SK-N-SH (cell line): Measurements from ENCODE around the gene ABCC3. TPM values are rescaled to one million over a fixed set of nuclear protein-coding genes. Genes with fewer than 3 reads are reported as not detected.

Experiments
- CTCF ChIA-PET: fragments of 300-600, 350-600 bp; formaldehyde crosslinking; extraction: SDS; loops from one replicate; lab custom pipeline; 2021; lab: Yijun Ruan, JAX
- POLR2A ChIA-PET: fragments of 350-600 bp; sonication (Branson Sonifier 250); formaldehyde crosslinking; extraction: SDS; loops from one replicate; lab custom pipeline; 2020; ENCODE audit warnings: antibody characterized with exemption, inconsistent platforms; lab: Yijun Ruan, JAX
- DNase-seq: peaks from one replicate; pipeline ENCODE4 v3.0.0; 2012
- H2AFZ ChIP-seq: fragments of 200-600 bp; sonication (generic); 2 replicates; pipeline ENCODE4 v1.8.1; 2016; ENCODE audit warnings: antibody characterized with exemption, mild to moderate bottlenecking, low read depth
- H3F3A ChIP-seq: fragments of 200-600 bp; sonication (generic); replicated peaks from 2 replicates; pipeline ENCODE3; 2016; ENCODE audit warnings: antibody characterized with exemption, mild to moderate bottlenecking; ENCODE audit not compliant: insufficient read depth
- H3K27ac ChIP-seq, 2 experiments: fragments of 200-500 bp in 1 of 2; fragments of 200-600 bp in 1 of 2; sonication (Bioruptor generic) in 1 of 2; sonication (generic), shearing (Covaris generic) in 1 of 2; 2 replicates each; pipeline versions ENCODE4 v1.5.1 to v1.6.1; 2014 to 2016; ENCODE audit warnings: low read depth in 2 of 2, inconsistent platforms in 1 of 2, low read length in 1 of 2, mild to moderate bottlenecking in 1 of 2, mixed read lengths in 1 of 2
- H3K27me3 ChIP-seq: fragments of 200-600 bp; sonication (generic), shearing (Covaris generic); 2 replicates; pipeline ENCODE4 v1.6.1; 2016; ENCODE audit warnings: mixed run types; ENCODE audit not compliant: insufficient read depth
- H3K36me3 ChIP-seq, 2 experiments: fragments of 200-500 bp in 1 of 2; fragments of 200-600 bp in 1 of 2; sonication (Bioruptor generic) in 1 of 2; sonication (generic) in 1 of 2; replicated peaks in 1 of 2; 2 replicates each; pipeline versions ENCODE3 to v1.5.1; 2014 to 2016; ENCODE audit warnings: low read length in 1 of 2, mild to moderate bottlenecking in 1 of 2; ENCODE audit not compliant: insufficient read depth in 2 of 2, control insufficient read depth in 1 of 2
- H3K4me1 ChIP-seq, 2 experiments: fragments of 200-500 bp in 1 of 2; fragments of 200-600 bp in 1 of 2; sonication (Bioruptor generic) in 1 of 2; sonication (generic), shearing (Covaris generic) in 1 of 2; 2 replicates each; pipeline versions ENCODE4 v1.5.1 to v1.6.1; 2014 to 2016; ENCODE audit warnings: low read depth in 1 of 2, low read length in 1 of 2, mixed run types in 1 of 2; ENCODE audit not compliant: insufficient read depth in 2 of 2, control insufficient read depth in 1 of 2
- H3K4me2 ChIP-seq: fragments of 200-600 bp; sonication (generic), shearing (Covaris generic); 2 replicates; pipeline ENCODE4 v1.6.1; 2017; ENCODE audit warnings: mixed run types
- H3K4me3 ChIP-seq, 2 experiments: fragments of 200-500 bp in 1 of 2; fragments of 200-600 bp in 1 of 2; sonication (Bioruptor generic) in 1 of 2; sonication (generic), shearing (Covaris generic) in 1 of 2; 2 replicates each; pipeline versions ENCODE4 v1.5.1 to v1.8.1; 2014 to 2016; ENCODE audit warnings: low read depth in 2 of 2, inconsistent platforms in 1 of 2, low read length in 1 of 2, mild to moderate bottlenecking in 1 of 2, mixed read lengths in 1 of 2, moderate library complexity in 1 of 2
- H3K79me2 ChIP-seq: fragments of 200-600 bp; sonication (generic); 2 replicates; pipeline ENCODE4 v1.8.1; 2017; ENCODE audit warnings: mild to moderate bottlenecking; ENCODE audit not compliant: insufficient read depth
- H3K9ac ChIP-seq: fragments of 200-600 bp; sonication (generic); 2 replicates; pipeline ENCODE4 v1.6.1; 2017; ENCODE audit warnings: mixed run types
- H3K9me2 ChIP-seq: fragments of 200-600 bp; sonication (generic); 2 replicates; pipeline ENCODE4 v1.6.1; 2017; ENCODE audit warnings: mixed run types
- H3K9me3 ChIP-seq: fragments of 200-600 bp; sonication (generic); 2 replicates; pipeline ENCODE4 v1.6.1; 2017; ENCODE audit warnings: mixed run types, mild to moderate bottlenecking, moderate library complexity
- H4K20me1 ChIP-seq: fragments of 200-600 bp; sonication (generic); 2 replicates; pipeline ENCODE4 v1.6.1; 2017; ENCODE audit warnings: mild to moderate bottlenecking, mixed run types; ENCODE audit not compliant: insufficient read depth
- CHD2 ChIP-seq: fragments of 150-350 bp; IDR thresholded peaks from 2 replicates; pipeline ENCODE4 v1.6.1; 2018; ENCODE audit warnings: low read length; ENCODE audit not compliant: partially characterized antibody
- EZH2phosphoT487 ChIP-seq: fragments of 200-600 bp; sonication (generic); IDR thresholded peaks from 2 replicates; pipeline ENCODE4 v1.6.1; 2017; ENCODE audit warnings: low read depth, mixed run types, mild to moderate bottlenecking, antibody characterized with exemption, moderate library complexity, borderline replicate concordance
- FOSL2 ChIP-seq: IDR thresholded peaks from 2 replicates; pipeline ENCODE4 v1.4.0; 2012; ENCODE audit warnings: low read depth, mild to moderate bottlenecking, moderate library complexity, borderline replicate concordance
- GABPA ChIP-seq: IDR thresholded peaks from 2 replicates; pipeline ENCODE4 v1.4.0; 2012; ENCODE audit warnings: low read depth, mild to moderate bottlenecking
- GATA2 ChIP-seq: sonication (generic); formaldehyde crosslinking; IDR thresholded peaks from 2 replicates; pipeline ENCODE4 v1.5.0; 2020; ENCODE audit warnings: mild to moderate bottlenecking, missing genetic modification reagents
- JUND ChIP-seq: IDR thresholded peaks from 2 replicates; pipeline ENCODE4 v1.4.0; 2012
- NFIC ChIP-seq: IDR thresholded peaks from 2 replicates; pipeline ENCODE4 v1.4.0; 2012; ENCODE audit warnings: borderline replicate concordance
- NRF1 ChIP-seq: IDR thresholded peaks from 2 replicates; pipeline ENCODE4 v1.6.1; 2012; ENCODE audit warnings: low read depth, mild to moderate bottlenecking, low read length
- RAD21 ChIP-seq: IDR thresholded peaks from 2 replicates; pipeline ENCODE4 v1.6.1; 2012; ENCODE audit warnings: mild to moderate bottlenecking, low read length
- RFX5 ChIP-seq: IDR thresholded peaks from 2 replicates; pipeline ENCODE4 v1.6.1; 2012; ENCODE audit warnings: mild to moderate bottlenecking, improper control_type of control experiment, low read length
- RXRA ChIP-seq: IDR thresholded peaks from 2 replicates; pipeline ENCODE4 v1.4.0; 2012; ENCODE audit warnings: low read depth, mild to moderate bottlenecking, borderline replicate concordance
- SIN3A ChIP-seq: IDR thresholded peaks from 2 replicates; pipeline ENCODE4 v1.6.1; 2012; ENCODE audit warnings: low read depth, mild to moderate bottlenecking, low read length, moderate library complexity, borderline replicate concordance
- TAF1 ChIP-seq: IDR thresholded peaks from 2 replicates; pipeline ENCODE4 v1.6.1; 2012; ENCODE audit warnings: low read depth, mild to moderate bottlenecking, low read length, moderate library complexity, borderline replicate concordance
- TEAD4 ChIP-seq: IDR thresholded peaks from 2 replicates; pipeline ENCODE4 v1.4.0; 2012; ENCODE audit warnings: mild to moderate bottlenecking, borderline replicate concordance; ENCODE audit not compliant: insufficient read depth
- YY1 ChIP-seq: IDR thresholded peaks from 2 replicates; pipeline ENCODE4 v1.4.0; 2012; ENCODE audit warnings: low read depth, mild to moderate bottlenecking
- WGBS: methylation state at CpG from one replicate; pipeline ENCODE4 v1.1.6; 2017; ENCODE audit warnings: low lambda C conversion rate; 5-methylcytosine and 5-hydroxymethylcytosine counted together
- polyA plus RNA-seq, 3 experiments: library from polyadenylated mRNA; depleted of rRNA; stranded (reverse); fragments of >200 nt; gene quantifications; 2 replicates each; pipeline ENCODE4 v1.2.3, GENCODE V29; 2012
- TF ChIP-seq, protein P1 (sequence below): IDR thresholded peaks from 2 replicates; pipeline ENCODE4; 2012
- TF ChIP-seq, protein P2 (sequence below): fragments of 200-600 bp; sonication (generic); IDR thresholded peaks from 2 replicates; pipeline ENCODE4 v1.6.1; 2017; ENCODE audit warnings: antibody characterized with exemption, mild to moderate bottlenecking, moderate library complexity
- TF ChIP-seq, protein P3 (sequence below): IDR thresholded peaks from 2 replicates; pipeline ENCODE4 v1.4.0; 2012; ENCODE audit warnings: low read depth, borderline replicate concordance
- TF ChIP-seq, protein P4 (sequence below): IDR thresholded peaks from 2 replicates; pipeline ENCODE4 v1.6.1; 2012; ENCODE audit warnings: mild to moderate bottlenecking, low read depth, low read length, moderate library complexity

Gene ABCC3
- polyA plus RNA-seq, 1 of the 3 experiments (the other 2 are of a cell fraction): 185 TPM

DNA sequence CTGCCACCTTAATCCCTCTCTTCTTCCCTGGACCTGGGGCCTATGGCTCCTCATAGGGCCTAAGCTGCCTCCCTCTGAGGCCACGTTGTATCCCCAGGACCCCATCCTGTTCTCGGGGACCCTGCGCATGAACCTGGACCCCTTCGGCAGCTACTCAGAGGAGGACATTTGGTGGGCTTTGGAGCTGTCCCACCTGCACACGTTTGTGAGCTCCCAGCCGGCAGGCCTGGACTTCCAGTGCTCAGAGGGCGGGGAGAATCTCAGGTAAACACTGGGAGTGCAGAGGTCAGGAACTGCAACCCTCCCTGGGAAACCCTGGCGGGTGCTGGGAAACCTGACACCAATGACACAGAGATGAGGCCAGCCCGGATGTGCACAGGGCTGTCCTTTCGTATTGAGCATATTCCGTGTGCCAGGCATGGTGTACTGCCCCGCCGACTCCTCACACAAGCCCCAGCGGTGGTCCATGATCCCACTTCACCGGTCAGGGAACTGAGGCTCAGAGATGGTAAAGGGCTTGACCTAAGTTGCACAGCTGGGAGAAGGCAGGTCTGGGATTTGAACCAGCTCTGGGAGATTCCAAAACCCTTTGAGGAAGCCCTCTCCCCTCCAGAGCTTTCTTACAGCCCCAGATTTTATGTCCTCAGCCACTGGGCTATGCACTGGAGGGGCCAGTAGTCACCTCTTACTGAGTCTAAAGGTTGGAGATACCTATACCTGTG, 50.1 kb downstream of the ABCC3 start:
- H3K9ac ChIP-seq: no peak overlapping the region
- ChIA-PET POLR2A (interaction anchor here (0.6 to 1.4 kb wide), 2 partner anchors 22 to 143 kb away, joined by 3 to 4 read pairs; no protein-coding TSS in a partner anchor), CTCF (interaction anchor here (0.7 to 21.2 kb wide), 16 partner anchors 8 to 205 kb away, joined by 3 to 799 read pairs (median 4); partner anchors contain the start of genes ABCC3, CACNA1G and SPATA20)
- no peaks in the 10 kb centered on the region for H3K9me2 ChIP-seq
- peaks cover 0 to 2% of the 10 kb centered on the region in 2 experiments for H3K36me3 ChIP-seq
- H3K4me1 ChIP-seq: peaks cover 28 to 30% of the 10 kb centered on the region in 2 experiments; a peak in 3 of 4 replicates
- H3K27ac ChIP-seq: no peak overlapping the region; a peak in 1 of 4 replicates
- no peaks in the 10 kb centered on the region for H3K79me2 ChIP-seq
- H3F3A ChIP-seq: peaks cover 34% of the 10 kb centered on the region
- TF ChIP-seq RAD21: no peak
- TF ChIP-seq NRF1: no peak
- TF ChIP-seq, protein P1, sequence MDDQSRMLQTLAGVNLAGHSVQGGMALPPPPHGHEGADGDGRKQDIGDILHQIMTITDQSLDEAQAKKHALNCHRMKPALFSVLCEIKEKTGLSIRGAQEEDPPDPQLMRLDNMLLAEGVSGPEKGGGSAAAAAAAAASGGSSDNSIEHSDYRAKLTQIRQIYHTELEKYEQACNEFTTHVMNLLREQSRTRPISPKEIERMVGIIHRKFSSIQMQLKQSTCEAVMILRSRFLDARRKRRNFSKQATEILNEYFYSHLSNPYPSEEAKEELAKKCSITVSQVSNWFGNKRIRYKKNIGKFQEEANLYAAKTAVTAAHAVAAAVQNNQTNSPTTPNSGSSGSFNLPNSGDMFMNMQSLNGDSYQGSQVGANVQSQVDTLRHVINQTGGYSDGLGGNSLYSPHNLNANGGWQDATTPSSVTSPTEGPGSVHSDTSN: no peak
- no peak for TF ChIP-seq SIN3A
- TF ChIP-seq YY1: no peak
- no peak for TF ChIP-seq JUND
- no peak for TF ChIP-seq NFIC
- no peak for TF ChIP-seq FOSL2
- no peak for TF ChIP-seq RXRA
- no peak for TF ChIP-seq EZH2phosphoT487
- TF ChIP-seq, protein P2, sequence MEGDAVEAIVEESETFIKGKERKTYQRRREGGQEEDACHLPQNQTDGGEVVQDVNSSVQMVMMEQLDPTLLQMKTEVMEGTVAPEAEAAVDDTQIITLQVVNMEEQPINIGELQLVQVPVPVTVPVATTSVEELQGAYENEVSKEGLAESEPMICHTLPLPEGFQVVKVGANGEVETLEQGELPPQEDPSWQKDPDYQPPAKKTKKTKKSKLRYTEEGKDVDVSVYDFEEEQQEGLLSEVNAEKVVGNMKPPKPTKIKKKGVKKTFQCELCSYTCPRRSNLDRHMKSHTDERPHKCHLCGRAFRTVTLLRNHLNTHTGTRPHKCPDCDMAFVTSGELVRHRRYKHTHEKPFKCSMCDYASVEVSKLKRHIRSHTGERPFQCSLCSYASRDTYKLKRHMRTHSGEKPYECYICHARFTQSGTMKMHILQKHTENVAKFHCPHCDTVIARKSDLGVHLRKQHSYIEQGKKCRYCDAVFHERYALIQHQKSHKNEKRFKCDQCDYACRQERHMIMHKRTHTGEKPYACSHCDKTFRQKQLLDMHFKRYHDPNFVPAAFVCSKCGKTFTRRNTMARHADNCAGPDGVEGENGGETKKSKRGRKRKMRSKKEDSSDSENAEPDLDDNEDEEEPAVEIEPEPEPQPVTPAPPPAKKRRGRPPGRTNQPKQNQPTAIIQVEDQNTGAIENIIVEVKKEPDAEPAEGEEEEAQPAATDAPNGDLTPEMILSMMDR: no peak
- TF ChIP-seq GABPA: no peak
- TF ChIP-seq TAF1: no peak
- no peak for TF ChIP-seq RFX5
- TF ChIP-seq GATA2: no peak
- no peak for TF ChIP-seq CHD2
- no peaks in the 10 kb centered on the region for H4K20me1 ChIP-seq
- H3K27me3 ChIP-seq: no peaks in the 10 kb centered on the region
- 67% methylated on average over 14 of the region's 15 CpGs for WGBS
- H2AFZ ChIP-seq: no peak overlapping the region
- DNase-seq: no peak
- no peaks in the 10 kb centered on the region for H3K9me3 ChIP-seq
- H3K4me2 ChIP-seq: no peak overlapping the region
- no peak overlapping the region for H3K4me3 ChIP-seq

DNA sequence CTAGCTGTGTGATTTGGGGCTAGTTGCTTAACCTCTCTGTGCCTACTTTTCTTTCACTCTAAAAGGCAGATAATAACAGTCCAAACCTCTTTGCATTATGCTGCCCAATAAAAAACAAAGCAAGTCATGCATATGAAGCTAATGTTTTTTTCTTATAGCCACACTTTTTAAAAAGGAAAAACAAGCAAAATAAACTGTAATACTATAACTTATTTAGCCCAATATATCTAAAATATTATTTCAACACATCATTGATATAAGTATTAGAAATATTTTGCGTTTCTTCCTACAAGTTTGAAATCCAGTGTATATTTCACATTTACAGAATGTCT, 50.6 kb downstream of the ABCC3 start:
- H3K9me2 ChIP-seq: no peaks in the 10 kb centered on the region
- H3K9ac ChIP-seq: no peak overlapping the region
- H3K9me3 ChIP-seq: no peaks in the 10 kb centered on the region
- H3K27ac ChIP-seq: peak overlapping the region; percentile 77 to 82; a peak in 2 of 4 replicates
- no peaks in the 10 kb centered on the region for H3K79me2 ChIP-seq
- H3K4me2 ChIP-seq: no peak overlapping the region
- H2AFZ ChIP-seq: no peak overlapping the region
- no peaks in the 10 kb centered on the region for H3K36me3 ChIP-seq
- no peak overlapping the region for H3K4me3 ChIP-seq
- H3K4me1 ChIP-seq: peaks cover 31 to 33% of the 10 kb centered on the region in 2 experiments; a peak in 3 of 4 replicates
- H4K20me1 ChIP-seq: no peaks in the 10 kb centered on the region
- ChIA-PET CTCF (interaction anchor here (0.9 to 21.2 kb wide), 7 partner anchors 13 to 181 kb away, joined by 3 to 799 read pairs (median 5); partner anchors contain the start of genes ABCC3 and SPATA20), POLR2A (no interaction called here)
- 97% methylated on average over 1 of the region's 1 CpG for WGBS
- no peaks in the 10 kb centered on the region for H3K27me3 ChIP-seq
- DNase-seq: no peak
- peaks cover 34% of the 10 kb centered on the region for H3F3A ChIP-seq
- TF ChIP-seq TEAD4: no peak
- TF ChIP-seq JUND: no peak
- no peak for TF ChIP-seq TAF1
- TF ChIP-seq RXRA: no peak
- TF ChIP-seq GABPA: no peak
- TF ChIP-seq, protein P3, sequence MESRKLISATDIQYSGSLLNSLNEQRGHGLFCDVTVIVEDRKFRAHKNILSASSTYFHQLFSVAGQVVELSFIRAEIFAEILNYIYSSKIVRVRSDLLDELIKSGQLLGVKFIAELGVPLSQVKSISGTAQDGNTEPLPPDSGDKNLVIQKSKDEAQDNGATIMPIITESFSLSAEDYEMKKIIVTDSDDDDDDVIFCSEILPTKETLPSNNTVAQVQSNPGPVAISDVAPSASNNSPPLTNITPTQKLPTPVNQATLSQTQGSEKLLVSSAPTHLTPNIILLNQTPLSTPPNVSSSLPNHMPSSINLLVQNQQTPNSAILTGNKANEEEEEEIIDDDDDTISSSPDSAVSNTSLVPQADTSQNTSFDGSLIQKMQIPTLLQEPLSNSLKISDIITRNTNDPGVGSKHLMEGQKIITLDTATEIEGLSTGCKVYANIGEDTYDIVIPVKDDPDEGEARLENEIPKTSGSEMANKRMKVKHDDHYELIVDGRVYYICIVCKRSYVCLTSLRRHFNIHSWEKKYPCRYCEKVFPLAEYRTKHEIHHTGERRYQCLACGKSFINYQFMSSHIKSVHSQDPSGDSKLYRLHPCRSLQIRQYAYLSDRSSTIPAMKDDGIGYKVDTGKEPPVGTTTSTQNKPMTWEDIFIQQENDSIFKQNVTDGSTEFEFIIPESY: no peak
- TF ChIP-seq SIN3A: no peak
- TF ChIP-seq, protein P4, sequence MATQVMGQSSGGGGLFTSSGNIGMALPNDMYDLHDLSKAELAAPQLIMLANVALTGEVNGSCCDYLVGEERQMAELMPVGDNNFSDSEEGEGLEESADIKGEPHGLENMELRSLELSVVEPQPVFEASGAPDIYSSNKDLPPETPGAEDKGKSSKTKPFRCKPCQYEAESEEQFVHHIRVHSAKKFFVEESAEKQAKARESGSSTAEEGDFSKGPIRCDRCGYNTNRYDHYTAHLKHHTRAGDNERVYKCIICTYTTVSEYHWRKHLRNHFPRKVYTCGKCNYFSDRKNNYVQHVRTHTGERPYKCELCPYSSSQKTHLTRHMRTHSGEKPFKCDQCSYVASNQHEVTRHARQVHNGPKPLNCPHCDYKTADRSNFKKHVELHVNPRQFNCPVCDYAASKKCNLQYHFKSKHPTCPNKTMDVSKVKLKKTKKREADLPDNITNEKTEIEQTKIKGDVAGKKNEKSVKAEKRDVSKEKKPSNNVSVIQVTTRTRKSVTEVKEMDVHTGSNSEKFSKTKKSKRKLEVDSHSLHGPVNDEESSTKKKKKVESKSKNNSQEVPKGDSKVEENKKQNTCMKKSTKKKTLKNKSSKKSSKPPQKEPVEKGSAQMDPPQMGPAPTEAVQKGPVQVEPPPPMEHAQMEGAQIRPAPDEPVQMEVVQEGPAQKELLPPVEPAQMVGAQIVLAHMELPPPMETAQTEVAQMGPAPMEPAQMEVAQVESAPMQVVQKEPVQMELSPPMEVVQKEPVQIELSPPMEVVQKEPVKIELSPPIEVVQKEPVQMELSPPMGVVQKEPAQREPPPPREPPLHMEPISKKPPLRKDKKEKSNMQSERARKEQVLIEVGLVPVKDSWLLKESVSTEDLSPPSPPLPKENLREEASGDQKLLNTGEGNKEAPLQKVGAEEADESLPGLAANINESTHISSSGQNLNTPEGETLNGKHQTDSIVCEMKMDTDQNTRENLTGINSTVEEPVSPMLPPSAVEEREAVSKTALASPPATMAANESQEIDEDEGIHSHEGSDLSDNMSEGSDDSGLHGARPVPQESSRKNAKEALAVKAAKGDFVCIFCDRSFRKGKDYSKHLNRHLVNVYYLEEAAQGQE: no peak
